ENCODE data around the gene CPA3.

DNA sequence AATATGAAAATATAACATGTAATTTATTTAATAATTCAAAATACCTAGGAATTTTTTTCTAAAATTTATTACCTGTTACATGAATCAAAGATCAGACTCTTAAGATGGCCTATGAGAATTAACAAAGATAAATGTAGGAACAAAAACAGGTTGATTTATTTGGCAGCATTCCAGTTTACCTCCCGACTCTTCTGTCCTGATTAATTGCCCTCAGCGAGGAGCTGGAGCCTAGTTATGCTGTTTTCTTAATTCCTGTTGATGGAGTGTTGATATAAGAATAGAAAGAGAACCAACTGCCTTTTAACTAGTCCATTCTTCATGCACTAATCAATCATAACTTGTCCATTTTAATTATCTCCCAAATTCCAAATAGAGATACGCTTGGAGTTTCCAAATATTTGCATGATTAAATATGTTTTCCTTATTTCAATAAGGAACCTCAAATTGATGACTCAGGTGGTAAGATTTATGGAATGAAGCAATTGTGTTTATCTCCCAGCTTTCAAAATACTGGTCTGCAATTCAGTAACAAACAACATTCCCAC is 48.0 kb upstream of the CPA3 start:
- TF ChIP-seq, protein P1, sequence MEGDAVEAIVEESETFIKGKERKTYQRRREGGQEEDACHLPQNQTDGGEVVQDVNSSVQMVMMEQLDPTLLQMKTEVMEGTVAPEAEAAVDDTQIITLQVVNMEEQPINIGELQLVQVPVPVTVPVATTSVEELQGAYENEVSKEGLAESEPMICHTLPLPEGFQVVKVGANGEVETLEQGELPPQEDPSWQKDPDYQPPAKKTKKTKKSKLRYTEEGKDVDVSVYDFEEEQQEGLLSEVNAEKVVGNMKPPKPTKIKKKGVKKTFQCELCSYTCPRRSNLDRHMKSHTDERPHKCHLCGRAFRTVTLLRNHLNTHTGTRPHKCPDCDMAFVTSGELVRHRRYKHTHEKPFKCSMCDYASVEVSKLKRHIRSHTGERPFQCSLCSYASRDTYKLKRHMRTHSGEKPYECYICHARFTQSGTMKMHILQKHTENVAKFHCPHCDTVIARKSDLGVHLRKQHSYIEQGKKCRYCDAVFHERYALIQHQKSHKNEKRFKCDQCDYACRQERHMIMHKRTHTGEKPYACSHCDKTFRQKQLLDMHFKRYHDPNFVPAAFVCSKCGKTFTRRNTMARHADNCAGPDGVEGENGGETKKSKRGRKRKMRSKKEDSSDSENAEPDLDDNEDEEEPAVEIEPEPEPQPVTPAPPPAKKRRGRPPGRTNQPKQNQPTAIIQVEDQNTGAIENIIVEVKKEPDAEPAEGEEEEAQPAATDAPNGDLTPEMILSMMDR (conservative IDR thresholded peaks at IDR 0.05; ENCODE audit: low read depth, low read length) = no peak
- TF ChIP-seq EZH2 (IDR thresholded peaks at IDR 0.05; ENCODE audit: borderline replicate concordance, low read depth, low read length, poor library complexity, severe bottlenecking) = no peak
